SK-N-MC (cell line): ENCODE measurements around the gene CCDC70.

Source experiments
- EZH2 ChIP-seq: fragments of 200-600 bp; sonication (generic); IDR thresholded peaks from one replicate; pipeline ENCODE4 v1.6.1; 2017; ENCODE audit warnings: antibody characterized with exemption
- FOXP2 ChIP-seq: optimal IDR thresholded peaks from 2 replicates; pipeline ENCODE3; 2011; ENCODE audit warnings: mild to moderate bottlenecking, moderate library complexity; ENCODE audit not compliant: insufficient read depth; ENCODE audit errors: extremely low read length, control extremely low read depth
- POLR2AphosphoS5 ChIP-seq: IDR thresholded peaks from 2 replicates; pipeline ENCODE4 v1.6.1; 2012; ENCODE audit warnings: mild to moderate bottlenecking, low read depth, low read length, borderline replicate concordance

DNA sequence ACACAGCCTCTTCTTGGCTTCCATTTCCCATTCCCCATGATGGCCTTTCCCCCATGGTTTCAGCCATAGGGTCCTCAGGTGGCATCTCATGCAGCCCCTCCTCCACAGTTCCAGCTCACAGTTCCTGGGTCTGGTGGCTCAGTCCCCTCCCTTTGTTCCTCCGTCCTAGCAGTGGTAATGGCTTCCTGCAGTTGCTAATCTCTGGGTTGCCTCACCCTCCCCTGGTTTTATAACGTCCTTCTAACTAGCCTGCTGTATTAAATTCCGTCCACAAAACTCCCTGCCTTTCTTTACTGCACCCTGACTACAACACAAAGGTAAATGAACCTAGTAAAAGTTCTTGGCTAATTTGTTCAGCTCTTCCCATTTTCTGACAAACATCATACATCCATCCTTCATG, 30.9 kb downstream of the CCDC70 start:
- no peak for TF ChIP-seq POLR2AphosphoS5
- no peak for TF ChIP-seq EZH2
- no peak for TF ChIP-seq FOXP2
